Pancreas (tissue), 10 donors: ENCODE measurements around the gene ANTXR1. TPM values are rescaled to one million over a fixed set of nuclear protein-coding genes. Genes with fewer than 3 reads are reported as not detected.

Experiments
- ATAC-seq, 4 donors: fragments of 200-7000 bp; cut with Tn5 transposase; one replicate each; pipeline versions ENCODE4 v1.8.0 to v1.9.1; 2020; ENCODE audit warnings: mild to moderate bottlenecking in 4 of 4, moderate library complexity in 4 of 4
- DNase-seq, 6 donors: peaks; one replicate each; pipeline ENCODE4 v3.0.0-alpha.2; 2020
- FAIRE-seq: peaks from 2 replicates; lab custom pipeline; 2012; peaks lifted over from hg19 to GRCh38; lab: Jason Lieb, UNC
- H3K27ac ChIP-seq, 4 donors: fragments of 200-600 bp; sonication (generic); 1 replicate in 3 of 4; 2 replicates in 1 of 4; pipeline versions ENCODE4 v1.5.0 to v1.8.0; 2020
- H3K27me3 ChIP-seq, 4 donors: fragments of 200-600 bp; one replicate each; pipeline ENCODE4 v1.8.0; 2021
- H3K36me3 ChIP-seq, 3 donors: fragments of 200-600 bp; sonication (generic) in 1 of 3; one replicate each; pipeline versions ENCODE4 v1.5.0 to v1.8.0; 2020 to 2021
- H3K4me1 ChIP-seq, 3 donors: fragments of 200-600 bp; one replicate each; pipeline ENCODE4 v1.8.0; 2021
- H3K4me3 ChIP-seq, 4 donors: fragments of 200-600 bp; sonication (generic) in 2 of 4; one replicate each; pipeline versions ENCODE4 v1.5.0 to v1.8.0; 2020 to 2021
- H3K9me3 ChIP-seq, 4 donors: fragments of 200-600 bp; one replicate each; pipeline ENCODE4 v1.8.0; 2021
- WGBS, 2 donors: extraction: QIAGEN DNeasy Blood & Tissue Kit; methylation state at CpG; one replicate each; pipeline ENCODE4 v1.1.7; 2013; 5-methylcytosine and 5-hydroxymethylcytosine counted together
- intact Hi-C, 3 donors: fragments of 100-400 bp; cut with DNase I; formaldehyde crosslinking; loops; one replicate each; pipeline versions ENCODE4 v1.11.1 to v1.14.2; 2022
- polyA plus RNA-seq, 2 donors: library from polyadenylated mRNA; stranded (reverse); fragments of 200-250 nt; gene quantifications; one replicate each; pipeline ENCODE4 v1.2.3, GENCODE V29; 2013
- total RNA-seq, 6 donors: library from RNA; stranded (reverse); fragmentation: NEBNext Ultra II Directional in 4 of 6; extraction: Animal tissue kit (Norgen Biotek cat#: 25700) in 4 of 6; gene quantifications; one replicate each; pipeline versions ENCODE4 v1.2.1 to v1.2.4, GENCODE V29; 2021 to 2023
- TF ChIP-seq, protein P1 (sequence below), 4 donors: fragments of 200-600 bp; sonication (generic) in 3 of 4; IDR thresholded peaks; one replicate each; pipeline versions ENCODE4 v1.5.0 to v1.8.0; 2021; ENCODE audit warnings: antibody characterized with exemption in 4 of 4
- donor health status: healthy with polysubstance abuse.
- donor health status: DM: no; HTN: no; CAD: no; lungs with moderate emphysema.
- donor health status: DM: no; HTN: no; CAD: no.
- donor health status: control.
- donor health status: control.
- donor health status: Bipolar disorder and iron deficiency.
- donor health status: DM: yes; HTN: yes; CAD: no.
- donor health status: DM: no; HTN: no; CAD: no.
- donor health status: DM: no; HTN: no; CAD: no.
- donor health status: DM: yes; HTN: yes; CAD: no.

ANTXR1 gene
- total and polyA plus RNA-seq, 8 donors: 1.7 to 23.4 (median 2.5) TPM

DNA sequence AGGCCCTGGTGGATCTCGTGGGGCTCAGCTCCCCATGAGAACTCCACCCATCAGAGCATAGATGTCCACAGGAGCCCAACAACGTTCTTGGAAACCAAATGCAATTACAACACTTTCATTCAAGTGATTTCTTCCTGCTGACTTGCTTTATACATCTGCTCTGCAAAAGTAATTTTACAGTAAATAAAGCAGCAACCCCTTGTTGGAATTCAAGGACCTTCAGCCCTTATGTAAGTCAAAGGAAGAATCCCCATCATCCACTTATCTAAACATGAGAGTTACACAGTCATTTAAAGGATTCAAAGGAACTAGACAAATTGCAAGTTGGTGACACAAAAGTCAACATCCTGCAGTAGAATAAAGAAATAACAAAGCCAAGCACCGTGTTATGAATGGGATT, 17.1 kb upstream of the ANTXR1 start:
- no peak for FAIRE-seq

DNA sequence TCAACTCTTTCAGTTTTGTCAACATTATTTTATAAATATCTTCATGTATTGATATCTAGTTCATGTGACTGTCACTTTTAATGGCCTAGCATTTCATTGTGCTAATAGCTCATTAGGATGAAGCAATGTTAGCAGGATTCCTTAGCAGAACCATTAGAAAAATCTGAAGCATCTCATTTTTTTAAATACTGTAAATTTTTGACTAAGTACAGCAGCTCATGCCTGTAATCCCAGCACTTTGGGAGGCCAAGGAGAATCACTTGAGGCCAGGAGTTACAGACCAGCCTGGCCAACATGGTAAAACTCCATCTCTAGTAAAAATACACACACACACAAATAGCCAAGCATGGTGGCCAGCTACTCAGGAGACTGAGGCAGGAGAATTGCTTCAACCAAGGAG, 15.6 kb upstream of the ANTXR1 start:
- intact Hi-C loops: no loop called here
- no peak for ATAC-seq
- DNase-seq: no peak
- FAIRE-seq: no peak
- TF ChIP-seq, protein P1, sequence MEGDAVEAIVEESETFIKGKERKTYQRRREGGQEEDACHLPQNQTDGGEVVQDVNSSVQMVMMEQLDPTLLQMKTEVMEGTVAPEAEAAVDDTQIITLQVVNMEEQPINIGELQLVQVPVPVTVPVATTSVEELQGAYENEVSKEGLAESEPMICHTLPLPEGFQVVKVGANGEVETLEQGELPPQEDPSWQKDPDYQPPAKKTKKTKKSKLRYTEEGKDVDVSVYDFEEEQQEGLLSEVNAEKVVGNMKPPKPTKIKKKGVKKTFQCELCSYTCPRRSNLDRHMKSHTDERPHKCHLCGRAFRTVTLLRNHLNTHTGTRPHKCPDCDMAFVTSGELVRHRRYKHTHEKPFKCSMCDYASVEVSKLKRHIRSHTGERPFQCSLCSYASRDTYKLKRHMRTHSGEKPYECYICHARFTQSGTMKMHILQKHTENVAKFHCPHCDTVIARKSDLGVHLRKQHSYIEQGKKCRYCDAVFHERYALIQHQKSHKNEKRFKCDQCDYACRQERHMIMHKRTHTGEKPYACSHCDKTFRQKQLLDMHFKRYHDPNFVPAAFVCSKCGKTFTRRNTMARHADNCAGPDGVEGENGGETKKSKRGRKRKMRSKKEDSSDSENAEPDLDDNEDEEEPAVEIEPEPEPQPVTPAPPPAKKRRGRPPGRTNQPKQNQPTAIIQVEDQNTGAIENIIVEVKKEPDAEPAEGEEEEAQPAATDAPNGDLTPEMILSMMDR (IDR thresholded peaks at IDR 0.05): no peak
- no peaks in the 10 kb centered on the region for H3K4me1 ChIP-seq
- H3K27me3 ChIP-seq: no peaks in the 10 kb centered on the region
- H3K9me3 ChIP-seq: no peaks in the 10 kb centered on the region
- H3K4me3 ChIP-seq: no peak overlapping the region
- H3K27ac ChIP-seq: no peak overlapping the region
- H3K36me3 ChIP-seq: no peaks in the 10 kb centered on the region

More for the DNA sequence above, 17.1 kb upstream of the ANTXR1 start:
- DNase-seq: no peak
- WGBS, 2 donors: 28 to 33% methylated on average over 3 of the region's 3 CpGs
- Histone ChIP-seq H3K27ac (no peak overlapping the region), H3K4me1 (no peaks in the 10 kb centered on the region), H3K27me3 (no peaks in the 10 kb centered on the region), H3K36me3 (no peaks in the 10 kb centered on the region), H3K4me3 (no peak overlapping the region), H3K9me3 (no peaks in the 10 kb centered on the region)
- intact Hi-C loops: no loop called here
- TF ChIP-seq, protein P1 (IDR thresholded peaks at IDR 0.05): no peak
- no peak for ATAC-seq

DNA sequence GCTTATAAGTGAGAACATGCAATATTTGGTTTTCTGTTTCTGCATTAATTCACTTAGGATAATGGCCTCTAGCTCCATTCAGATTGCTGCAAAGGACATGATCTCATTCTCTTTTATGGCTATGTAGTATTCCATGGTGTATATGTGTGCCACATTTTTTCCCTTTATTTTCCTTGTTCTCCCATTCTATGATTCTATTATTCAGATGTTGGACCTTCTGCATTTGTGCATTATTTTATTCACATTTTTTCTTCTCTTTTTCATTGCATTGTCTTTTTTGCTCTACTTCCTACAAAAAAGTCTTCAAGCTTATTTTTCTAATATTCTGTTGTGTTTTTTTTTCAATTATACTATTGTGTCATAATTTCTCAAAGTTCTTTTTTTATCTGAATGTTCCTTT, 11.1 kb upstream of the ANTXR1 start:
- ATAC-seq (no peak), FAIRE-seq (no peak), DNase-seq (no peak)
- Histone ChIP-seq H3K4me3 (no peak overlapping the region), H3K27ac (no peak overlapping the region), H3K4me1 (no peaks in the 10 kb centered on the region), H3K9me3 (no peaks in the 10 kb centered on the region), H3K27me3 (no peaks in the 10 kb centered on the region), H3K36me3 (no peaks in the 10 kb centered on the region)
- intact Hi-C loops: no loop called here
- TF ChIP-seq, protein P1 (IDR thresholded peaks at IDR 0.05): no peak

DNA sequence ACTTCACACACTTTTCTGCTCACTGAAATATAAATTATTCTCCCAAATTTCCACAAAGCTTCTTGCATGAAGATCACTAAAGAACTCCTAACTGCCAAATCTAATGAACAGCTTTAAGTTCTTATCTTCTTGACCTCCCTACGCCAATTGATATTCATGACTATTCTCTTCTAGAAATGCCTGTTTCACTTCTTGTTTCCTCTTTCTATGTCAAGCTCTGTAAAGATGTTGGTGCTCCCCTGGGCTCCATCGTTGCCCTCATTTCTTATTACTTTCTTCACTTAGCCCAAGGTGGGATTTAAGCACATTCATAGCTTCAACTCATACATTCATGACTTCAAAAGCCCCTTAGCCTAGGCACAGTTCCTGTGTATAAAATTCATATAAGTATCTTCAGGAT, 9.2 kb upstream of the ANTXR1 start:
- FAIRE-seq (no peak), ATAC-seq (no peak), DNase-seq (no peak)
- WGBS, 2 donors: 67 to 80% methylated on average over 2 of the region's 2 CpGs
- Histone ChIP-seq H3K36me3 (no peaks in the 10 kb centered on the region), H3K9me3 (no peaks in the 10 kb centered on the region), H3K27ac (no peak overlapping the region), H3K27me3 (no peaks in the 10 kb centered on the region), H3K4me3 (no peak overlapping the region), H3K4me1 (no peaks in the 10 kb centered on the region)
- TF ChIP-seq, protein P1 (IDR thresholded peaks at IDR 0.05): no peak
- intact Hi-C loops: no loop called here

DNA sequence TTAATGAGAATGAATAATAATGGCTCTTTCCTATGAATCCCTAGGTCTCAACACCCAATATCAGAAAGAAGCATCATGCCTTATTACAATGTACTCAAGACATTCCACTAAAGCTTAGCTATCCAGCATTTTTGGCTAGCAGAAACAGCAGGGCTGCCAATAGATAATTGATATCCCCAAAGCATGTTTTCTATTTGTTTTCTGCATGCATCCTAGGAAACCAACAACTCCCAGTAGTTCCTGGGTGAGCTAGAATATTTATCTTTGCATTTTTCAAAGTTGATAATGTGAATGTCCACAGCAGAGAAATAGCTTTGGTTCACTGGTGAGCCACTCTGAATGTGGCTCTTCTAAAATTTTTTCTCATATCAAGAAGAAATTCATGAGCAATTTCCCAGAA, 5.8 kb upstream of the ANTXR1 start:
- TF ChIP-seq, protein P1 (IDR thresholded peaks at IDR 0.05): no peak
- Histone ChIP-seq H3K27ac (no peak overlapping the region), H3K36me3 (no peaks in the 10 kb centered on the region), H3K4me3 (no peak overlapping the region), H3K27me3 (no peaks in the 10 kb centered on the region), H3K9me3 (no peaks in the 10 kb centered on the region), H3K4me1 (no peaks in the 10 kb centered on the region)
- intact Hi-C loops: no loop called here
- FAIRE-seq (no peak), ATAC-seq (peak in 1 of 4 donors; percentile 40), DNase-seq (no peak)
